RPMI7951 (cell line): ENCODE measurements around the gene ANKS1A. TPM values are rescaled to one million over a fixed set of nuclear protein-coding genes. Genes with fewer than 3 reads are reported as not detected.
"Not testable (repeated sequence)": the region's sequence is repeated elsewhere in the genome, so short reads cannot be mapped to it uniquely, and the experiment has no call there.

ENCODE experiments used
- DNase-seq: peaks from one replicate; pipeline ENCODE4 v3.0.0-alpha.2; 2012; ENCODE audit warnings: low read depth
- total RNA-seq: library from RNA; depleted of rRNA; stranded (reverse); fragments of >200 nt; shearing (Covaris generic); gene quantifications from 2 replicates; pipeline ENCODE4 v1.2.3, GENCODE V29; 2014

ANKS1A gene
- total RNA-seq, 1 experiment from 2014 or later: 7.4 TPM

GRCh38 chr6:34990971-34991560, 102.0 kb downstream of the ANKS1A start:
- DNase-seq: no peak

- no peak for DNase-seq
These were observed 103.3 kb downstream of the ANKS1A start for GRCh38 chr6:34992376-34992775.

GRCh38 chr6:34993213-34993612, 104.2 kb downstream of the ANKS1A start:
- no peak for DNase-seq

DNA sequence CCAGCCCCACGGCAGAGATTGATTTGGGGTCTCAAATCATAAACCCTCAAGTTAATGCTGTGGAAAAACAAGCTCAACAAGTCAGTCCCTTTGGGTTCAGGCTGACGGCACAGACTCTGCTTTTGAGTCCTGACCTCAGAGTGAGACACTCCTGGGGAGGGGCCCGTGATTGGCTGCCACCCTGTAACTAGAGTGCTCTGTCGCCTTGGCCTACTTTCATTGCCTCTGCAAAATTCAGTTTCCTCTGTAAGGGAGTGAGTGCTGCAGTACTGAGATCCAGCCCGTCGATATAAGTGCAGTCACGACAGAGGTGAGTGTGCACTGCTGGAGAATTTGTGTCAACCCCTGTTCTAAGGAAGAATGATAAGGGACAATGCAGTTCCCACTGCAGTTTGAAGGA, 105.6 kb downstream of the ANKS1A start:
- no peak for DNase-seq

GRCh38 chr6:34998417-34998816, 109.4 kb downstream of the ANKS1A start:
- not testable (repeated sequence) for DNase-seq

GRCh38 chr6:34999153-34999552, 110.1 kb downstream of the ANKS1A start:
- not testable (repeated sequence) for DNase-seq

- not testable (repeated sequence) for DNase-seq
These were observed 110.9 kb downstream of the ANKS1A start for GRCh38 chr6:34999962-35000361.

GRCh38 chr6:35001349-35001748, 112.3 kb downstream of the ANKS1A start:
- not testable (repeated sequence) for DNase-seq

DNA sequence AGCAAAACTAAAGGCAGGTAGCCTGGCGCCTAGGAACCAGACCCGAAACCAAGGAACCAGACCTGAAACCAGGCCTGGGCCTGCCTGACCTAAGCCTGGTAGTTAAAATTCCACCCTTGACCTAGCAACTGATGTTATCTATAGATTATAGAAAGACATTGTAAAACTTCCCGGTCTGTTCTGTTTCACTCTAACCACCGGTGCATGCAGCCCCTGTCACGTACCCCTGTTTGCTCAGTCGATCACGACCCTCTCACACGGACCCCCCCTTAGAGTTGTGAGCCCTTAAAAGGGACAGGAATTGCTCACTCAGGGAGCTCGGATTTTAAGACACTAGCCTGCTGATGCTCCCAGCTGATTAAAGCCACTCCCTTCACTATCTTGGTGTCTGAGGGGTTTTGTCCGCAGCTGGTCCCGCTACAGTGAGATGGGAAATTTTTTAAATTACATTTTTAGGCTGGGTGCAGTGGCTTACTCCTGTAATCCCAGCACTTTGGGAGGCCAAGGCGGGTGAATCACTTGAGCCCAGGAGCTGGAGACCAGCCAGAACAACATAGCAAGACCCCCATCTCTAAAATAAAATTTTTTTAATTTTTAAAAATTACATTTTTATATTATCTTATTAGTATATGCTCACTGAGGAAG, 115.0 kb downstream of the ANKS1A start:
- not testable (repeated sequence) for DNase-seq

GRCh38 chr6:35007016-35007415, 118.0 kb downstream of the ANKS1A start:
- DNase-seq: no peak

- no peak for DNase-seq
These were observed 119.8 kb downstream of the ANKS1A start for GRCh38 chr6:35008858-35009257.

DNA sequence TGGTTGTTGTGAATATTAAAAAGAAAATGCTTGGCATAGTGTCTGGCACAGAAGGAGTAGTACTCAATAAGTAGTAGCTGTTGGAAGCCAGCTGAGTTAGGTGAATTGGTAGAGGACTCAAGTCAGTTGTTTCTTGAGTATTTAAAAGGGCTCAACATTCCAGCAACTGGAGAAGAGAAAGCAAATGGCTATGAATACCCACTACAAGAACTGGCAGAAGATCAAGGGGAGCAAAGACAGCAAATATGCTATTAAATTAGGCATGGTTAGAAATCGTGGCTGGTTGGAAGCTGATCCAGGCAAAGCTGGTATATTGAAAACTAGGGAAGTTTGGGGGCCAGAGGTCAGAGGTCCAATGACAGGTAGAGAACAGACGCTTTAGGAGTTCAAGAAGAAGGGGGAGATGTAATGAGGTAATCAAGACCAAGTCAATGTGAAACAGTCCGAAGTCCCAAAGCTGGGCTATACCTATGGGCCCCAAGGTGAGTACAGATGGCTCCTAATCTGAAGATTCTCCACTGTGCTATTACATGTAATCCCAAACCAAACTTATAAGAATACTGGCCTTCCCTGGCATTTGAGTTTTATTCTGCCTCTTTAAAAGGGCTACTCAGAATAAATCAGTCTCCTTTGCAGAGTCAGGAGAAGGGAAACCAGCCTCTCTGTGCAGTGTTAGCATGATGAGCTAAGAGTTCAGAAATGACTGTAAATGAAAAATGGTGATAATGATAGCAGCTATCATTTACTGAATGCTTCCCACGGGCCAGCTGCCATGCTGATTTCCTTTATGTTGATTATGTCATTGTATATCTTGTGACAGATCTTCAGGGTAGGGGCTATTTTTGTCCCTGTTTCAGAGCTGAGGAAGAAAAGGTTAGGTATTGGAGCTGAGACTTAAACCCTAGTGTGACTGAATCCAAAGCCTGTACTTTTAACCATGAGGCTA, 122.3 kb downstream of the ANKS1A start:
- no peak for DNase-seq

GRCh38 chr6:35013701-35014100, 124.6 kb downstream of the ANKS1A start:
- no peak for DNase-seq

- peak; percentile 47 for DNase-seq
These were observed 125.3 kb downstream of the ANKS1A start for GRCh38 chr6:35014341-35014740.

DNA sequence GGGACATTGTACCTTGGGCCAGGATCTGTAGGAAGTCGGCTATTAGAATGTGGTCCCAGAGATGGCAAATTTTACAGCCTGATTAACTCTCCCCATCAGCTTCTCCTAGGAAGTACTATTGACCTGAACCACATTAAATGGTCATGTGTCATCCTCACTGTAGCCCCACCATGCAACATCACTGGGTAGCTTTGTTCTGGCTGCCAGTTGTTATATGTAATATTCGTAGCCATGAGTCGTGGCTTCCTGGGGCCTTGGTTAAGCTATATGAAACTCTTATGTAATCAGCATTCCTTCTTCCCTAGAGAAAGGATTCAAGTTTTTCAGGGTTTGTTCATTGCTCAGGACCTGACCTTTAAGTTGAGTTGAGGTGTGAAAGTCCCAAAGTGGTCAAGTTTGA, 125.7 kb downstream of the ANKS1A start:
- DNase-seq: peak; percentile 58

DNA sequence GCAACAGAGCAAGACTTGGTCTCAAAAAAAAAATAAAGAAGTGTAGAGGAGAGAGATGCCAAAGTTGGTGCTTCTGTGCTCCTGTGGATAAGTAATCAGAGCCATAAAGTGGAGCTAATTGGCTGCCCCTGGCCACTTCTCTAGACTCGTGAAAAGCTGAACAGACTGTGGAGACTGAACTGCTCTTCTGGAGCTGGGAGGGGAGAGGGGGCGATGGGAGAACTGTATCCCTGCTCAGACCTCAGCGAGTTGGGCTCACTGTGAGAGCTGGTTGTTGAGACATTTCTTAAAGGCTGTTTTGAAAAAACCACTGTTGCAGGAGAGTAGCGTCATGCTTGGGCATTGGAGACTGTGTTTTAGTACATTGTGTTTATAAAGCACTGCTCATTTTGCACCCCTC, 126.4 kb downstream of the ANKS1A start:
- no peak for DNase-seq

DNA sequence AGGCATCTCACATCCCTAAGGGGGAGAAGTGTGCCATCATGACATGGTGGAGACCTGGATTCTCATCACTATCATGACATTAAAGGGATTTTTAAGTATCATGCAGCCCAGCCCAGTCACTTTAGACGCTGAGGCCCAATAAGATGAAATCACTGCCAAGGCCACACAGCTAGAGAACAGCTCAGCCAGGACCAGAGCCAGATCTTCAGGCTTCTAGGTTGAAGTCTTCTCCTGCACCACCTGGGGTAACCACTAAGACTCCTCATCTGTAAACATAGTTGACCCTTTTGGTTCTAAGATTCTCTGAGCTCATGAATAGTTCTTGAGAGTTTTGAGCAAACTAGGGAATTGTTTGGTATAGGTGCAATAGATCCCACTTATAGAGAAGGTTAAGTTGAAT, 126.9 kb downstream of the ANKS1A start:
- DNase-seq: no peak

DNA sequence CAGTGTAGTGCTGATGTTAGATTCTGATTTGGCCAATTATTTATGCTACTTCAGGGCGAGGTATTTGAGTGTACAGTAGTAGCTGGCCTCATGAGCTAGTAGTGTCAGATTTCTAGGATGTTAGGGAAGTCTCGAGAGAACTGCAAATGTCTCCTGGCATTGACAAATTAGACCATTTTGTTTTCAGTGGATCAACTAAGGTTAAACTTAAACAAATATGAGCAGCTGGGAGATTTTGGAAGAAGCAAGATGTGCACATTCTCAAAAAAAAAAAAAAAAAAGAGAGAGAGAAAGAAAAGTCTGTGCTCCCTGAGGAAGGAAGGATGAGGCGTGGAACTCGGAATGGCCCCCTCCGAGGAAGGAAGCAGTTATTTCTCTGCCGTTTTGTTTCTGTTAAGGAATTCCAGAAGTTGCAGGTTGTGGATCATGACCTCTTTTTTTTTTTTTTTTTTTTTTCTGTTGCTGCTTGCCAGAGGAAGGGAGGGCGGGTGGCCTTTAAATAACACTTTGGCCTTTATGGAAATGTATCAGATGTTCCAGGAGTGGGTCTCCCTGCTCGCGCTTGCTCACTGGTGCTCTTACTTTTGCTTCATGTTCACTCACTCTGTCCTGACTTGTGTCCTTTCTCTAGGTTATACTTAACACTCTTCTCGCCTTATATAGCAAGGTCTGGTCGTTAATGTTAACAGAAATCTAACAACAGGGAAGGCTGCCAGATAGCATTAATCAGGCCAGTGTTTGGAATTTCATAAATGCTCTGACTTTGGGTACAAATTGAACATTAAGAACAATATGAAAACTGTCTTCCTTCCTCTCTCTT, 127.7 kb downstream of the ANKS1A start:
- peak; percentile 31 for DNase-seq

- no peak for DNase-seq
These were observed 128.5 kb downstream of the ANKS1A start for GRCh38 chr6:35017411-35018181.

DNA sequence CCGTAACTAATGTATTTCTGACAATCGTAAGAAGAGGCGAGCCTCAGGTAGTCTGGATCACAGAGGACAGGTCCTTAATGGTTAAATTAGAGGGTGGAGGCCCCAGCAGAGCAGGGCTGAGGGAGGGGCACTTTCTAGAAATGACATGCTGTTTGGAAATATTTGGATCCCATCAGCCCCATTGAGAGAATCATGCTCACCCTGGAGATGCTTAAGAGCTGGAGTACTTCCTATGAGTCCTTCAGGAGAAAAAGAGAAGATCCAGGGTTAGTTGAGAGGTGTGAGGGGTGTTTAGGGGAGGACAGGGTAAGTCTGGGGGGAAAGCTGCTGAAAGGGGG, 129.1 kb downstream of the ANKS1A start:
- DNase-seq: no peak

DNA sequence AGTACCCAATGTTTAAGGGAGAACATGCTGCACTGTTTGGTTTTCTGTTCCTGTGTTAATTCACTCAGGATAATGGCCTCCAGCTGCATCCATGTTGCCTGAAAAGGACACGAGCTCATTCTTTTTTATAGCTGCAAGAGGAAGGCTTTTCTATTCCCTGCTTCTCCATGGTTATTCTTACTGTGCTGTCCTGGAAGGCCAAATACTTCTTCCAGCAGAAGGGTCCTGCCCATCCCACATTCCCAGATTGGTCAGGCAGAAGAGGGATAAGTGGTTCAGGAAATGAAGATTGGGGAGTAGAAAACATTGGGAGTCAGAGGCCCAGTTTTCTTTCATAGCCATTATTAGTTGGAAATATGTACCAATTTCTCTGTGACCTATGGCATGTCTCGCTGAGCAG, 129.7 kb downstream of the ANKS1A start:
- DNase-seq: no peak
